ENCODE measurements around the gene SETD1A.
A peak's percentile ranks its signal among the peaks of the same experiment; 100 is the strongest.

The SETD1A gene

DNA sequence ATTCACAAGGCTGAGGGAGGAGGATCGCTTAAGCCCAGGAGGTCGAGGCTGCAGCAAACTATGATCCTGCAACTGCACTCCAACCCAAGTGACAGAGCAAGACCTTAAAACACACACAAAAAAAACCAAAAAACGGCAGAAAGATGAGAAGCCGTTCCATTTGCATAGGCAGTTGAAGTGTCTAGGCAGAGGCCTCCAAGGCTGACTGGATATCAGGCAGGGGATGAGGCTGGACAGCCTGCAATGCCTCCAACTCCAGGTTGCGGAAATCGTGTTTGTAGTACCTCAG, 36.2 kb upstream of the SETD1A start:
- TF ChIP-seq, protein P1, sequence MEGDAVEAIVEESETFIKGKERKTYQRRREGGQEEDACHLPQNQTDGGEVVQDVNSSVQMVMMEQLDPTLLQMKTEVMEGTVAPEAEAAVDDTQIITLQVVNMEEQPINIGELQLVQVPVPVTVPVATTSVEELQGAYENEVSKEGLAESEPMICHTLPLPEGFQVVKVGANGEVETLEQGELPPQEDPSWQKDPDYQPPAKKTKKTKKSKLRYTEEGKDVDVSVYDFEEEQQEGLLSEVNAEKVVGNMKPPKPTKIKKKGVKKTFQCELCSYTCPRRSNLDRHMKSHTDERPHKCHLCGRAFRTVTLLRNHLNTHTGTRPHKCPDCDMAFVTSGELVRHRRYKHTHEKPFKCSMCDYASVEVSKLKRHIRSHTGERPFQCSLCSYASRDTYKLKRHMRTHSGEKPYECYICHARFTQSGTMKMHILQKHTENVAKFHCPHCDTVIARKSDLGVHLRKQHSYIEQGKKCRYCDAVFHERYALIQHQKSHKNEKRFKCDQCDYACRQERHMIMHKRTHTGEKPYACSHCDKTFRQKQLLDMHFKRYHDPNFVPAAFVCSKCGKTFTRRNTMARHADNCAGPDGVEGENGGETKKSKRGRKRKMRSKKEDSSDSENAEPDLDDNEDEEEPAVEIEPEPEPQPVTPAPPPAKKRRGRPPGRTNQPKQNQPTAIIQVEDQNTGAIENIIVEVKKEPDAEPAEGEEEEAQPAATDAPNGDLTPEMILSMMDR (IDR thresholded peaks at IDR 0.05; ENCODE audit: extremely low read depth, insufficient read depth, missing control alignments): no peak
- in situ Hi-C loops (cut with MboI; ENCODE audit: low pct_unique_long_range_greater_than_20kb, low sequenced_read_pairs, unreplicated experiment): no loop called here
- no peak for DNase-seq (ENCODE audit: low spot score)

DNA sequence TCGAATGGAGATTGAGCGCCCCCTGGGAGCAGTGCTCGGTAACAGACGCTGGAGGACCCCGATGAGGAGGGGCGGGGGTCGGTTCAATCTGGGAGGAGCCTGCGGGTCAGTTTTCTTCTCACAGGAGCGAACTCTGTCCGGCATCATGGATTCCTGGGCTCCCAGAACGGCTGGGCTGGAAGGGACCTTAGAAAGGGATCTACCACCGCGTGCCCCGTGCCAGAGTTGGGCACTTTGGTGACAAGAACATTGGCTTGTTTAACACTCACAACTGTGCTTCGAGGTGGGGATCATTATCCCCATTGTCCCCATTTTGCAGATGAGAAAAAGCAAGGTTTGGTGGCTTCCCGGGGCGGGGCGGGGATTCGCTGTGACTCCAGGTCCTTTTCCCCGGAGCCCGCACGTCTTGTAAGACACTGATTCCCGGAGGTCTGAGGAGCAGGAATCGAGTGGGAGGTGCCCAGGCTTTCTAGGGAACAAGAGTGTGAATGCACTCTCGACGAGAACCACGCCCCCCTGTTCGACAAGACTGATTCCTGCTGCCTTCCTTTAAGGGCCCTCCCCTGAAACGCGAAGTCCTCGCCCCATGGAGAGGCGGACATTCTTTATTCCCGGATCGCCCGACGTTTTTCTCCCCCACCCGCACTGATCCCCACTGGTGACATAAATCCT, 35.7 kb upstream of the SETD1A start:
- in situ Hi-C loops (cut with MboI; ENCODE audit: low pct_unique_long_range_greater_than_20kb, low sequenced_read_pairs, unreplicated experiment): no loop called here
- TF ChIP-seq, protein P1 (IDR thresholded peaks at IDR 0.05; ENCODE audit: extremely low read depth, insufficient read depth, missing control alignments): peak; percentile 89
- DNase-seq (ENCODE audit: low spot score): peak; percentile 83

DNA sequence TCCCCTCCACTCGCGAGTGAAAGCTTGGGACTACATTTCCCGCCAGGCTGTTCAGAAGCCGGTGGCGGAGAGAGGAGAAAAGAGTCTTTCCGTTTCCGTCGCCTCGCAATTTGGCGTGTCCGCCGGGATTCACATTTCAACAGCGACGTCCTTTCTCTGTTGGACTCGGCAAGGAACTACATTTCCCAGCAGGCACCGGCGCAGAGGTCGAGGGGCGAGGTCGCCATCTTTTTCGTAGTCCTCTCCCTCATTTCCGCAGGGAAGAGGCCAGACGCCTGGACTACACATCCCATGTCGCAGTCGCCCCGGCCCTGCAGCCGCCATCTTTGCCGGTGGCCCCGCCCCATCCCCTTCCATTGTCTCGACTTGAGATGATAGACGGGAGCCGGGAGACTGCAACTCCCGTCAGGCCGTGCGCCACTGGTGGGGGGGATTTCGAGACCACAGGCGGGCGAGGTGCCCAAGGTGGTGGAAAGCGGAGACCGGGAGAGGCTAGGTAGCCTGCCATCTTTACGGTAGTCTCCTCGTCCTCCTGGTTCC, 35.1 kb upstream of the SETD1A start:
- peak; percentile 95 for DNase-seq (ENCODE audit: low spot score)
- in situ Hi-C loops (cut with MboI; ENCODE audit: low pct_unique_long_range_greater_than_20kb, low sequenced_read_pairs, unreplicated experiment): no loop called here
- TF ChIP-seq, protein P1 (IDR thresholded peaks at IDR 0.05; ENCODE audit: extremely low read depth, insufficient read depth, missing control alignments): no peak

DNA sequence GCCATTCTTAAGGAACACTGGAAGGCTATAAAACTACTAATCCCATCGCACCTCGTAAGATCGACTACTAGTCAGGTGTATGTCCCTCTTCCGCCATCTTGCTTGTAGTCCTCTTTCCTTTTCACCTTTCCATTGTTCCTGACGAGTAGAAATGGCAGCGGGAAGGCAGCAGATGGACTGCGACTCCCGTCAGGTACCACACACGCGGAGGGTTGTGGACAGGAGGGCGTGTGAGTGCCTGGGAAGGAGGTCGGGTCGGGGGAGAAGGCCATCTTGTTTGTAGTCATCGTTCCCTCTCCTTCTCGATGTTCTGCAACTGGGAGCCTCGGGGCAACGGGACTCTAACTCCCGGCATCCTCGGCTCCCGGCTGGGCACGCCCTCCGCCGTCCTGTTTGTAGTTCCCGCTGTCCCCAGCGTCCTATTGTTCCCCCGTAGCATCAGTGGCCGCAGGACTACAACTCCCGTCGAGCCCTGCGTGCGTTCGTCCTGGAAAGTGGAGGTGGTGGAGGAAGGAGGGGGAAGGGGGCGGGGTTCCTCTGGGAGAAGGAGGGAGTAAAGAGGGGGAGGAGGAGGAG, 34.5 kb upstream of the SETD1A start:
- in situ Hi-C loops (cut with MboI; ENCODE audit: low pct_unique_long_range_greater_than_20kb, low sequenced_read_pairs, unreplicated experiment): no loop called here
- TF ChIP-seq, protein P1 (IDR thresholded peaks at IDR 0.05; ENCODE audit: extremely low read depth, insufficient read depth, missing control alignments): no peak
- DNase-seq (ENCODE audit: low spot score): peak; percentile 97

DNA sequence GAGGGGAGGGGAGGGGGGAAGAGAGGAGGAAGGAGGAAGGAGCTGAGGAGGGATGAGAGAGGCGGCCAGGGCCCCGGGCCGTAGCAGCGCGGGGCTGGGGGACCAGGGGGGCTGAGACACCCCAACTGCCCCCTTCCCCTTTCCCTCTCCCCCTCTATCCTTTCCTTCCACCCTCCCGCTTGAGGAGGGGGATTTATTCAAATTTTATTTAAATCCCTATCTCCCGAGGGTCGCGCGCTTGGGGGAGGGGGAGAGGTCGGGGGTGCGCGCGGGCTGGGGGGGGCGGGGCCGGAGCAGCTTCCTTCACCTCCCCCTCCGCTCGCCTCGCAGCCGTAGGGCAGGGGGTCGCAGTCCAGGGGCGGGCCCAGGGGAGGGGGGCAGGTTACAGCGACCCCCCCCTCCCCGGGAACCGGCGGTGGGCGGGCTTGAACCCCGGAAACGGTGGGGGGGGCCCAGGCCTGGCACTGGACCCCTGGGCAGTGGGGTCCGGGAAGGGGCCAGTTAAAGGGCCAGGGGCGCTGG, 33.9 kb upstream of the SETD1A start, which contains the start of gene FBXL19:
TSS of gene FBXL19 (plus strand) at position 19 of the 522 bp plus-strand sequence. CDS start 2,183 bp downstream, outside the sequence.
- in situ Hi-C loops (cut with MboI; ENCODE audit: low pct_unique_long_range_greater_than_20kb, low sequenced_read_pairs, unreplicated experiment): no loop called here
- no peak for DNase-seq (ENCODE audit: low spot score)
- TF ChIP-seq, protein P1 (IDR thresholded peaks at IDR 0.05; ENCODE audit: extremely low read depth, insufficient read depth, missing control alignments): no peak

DNA sequence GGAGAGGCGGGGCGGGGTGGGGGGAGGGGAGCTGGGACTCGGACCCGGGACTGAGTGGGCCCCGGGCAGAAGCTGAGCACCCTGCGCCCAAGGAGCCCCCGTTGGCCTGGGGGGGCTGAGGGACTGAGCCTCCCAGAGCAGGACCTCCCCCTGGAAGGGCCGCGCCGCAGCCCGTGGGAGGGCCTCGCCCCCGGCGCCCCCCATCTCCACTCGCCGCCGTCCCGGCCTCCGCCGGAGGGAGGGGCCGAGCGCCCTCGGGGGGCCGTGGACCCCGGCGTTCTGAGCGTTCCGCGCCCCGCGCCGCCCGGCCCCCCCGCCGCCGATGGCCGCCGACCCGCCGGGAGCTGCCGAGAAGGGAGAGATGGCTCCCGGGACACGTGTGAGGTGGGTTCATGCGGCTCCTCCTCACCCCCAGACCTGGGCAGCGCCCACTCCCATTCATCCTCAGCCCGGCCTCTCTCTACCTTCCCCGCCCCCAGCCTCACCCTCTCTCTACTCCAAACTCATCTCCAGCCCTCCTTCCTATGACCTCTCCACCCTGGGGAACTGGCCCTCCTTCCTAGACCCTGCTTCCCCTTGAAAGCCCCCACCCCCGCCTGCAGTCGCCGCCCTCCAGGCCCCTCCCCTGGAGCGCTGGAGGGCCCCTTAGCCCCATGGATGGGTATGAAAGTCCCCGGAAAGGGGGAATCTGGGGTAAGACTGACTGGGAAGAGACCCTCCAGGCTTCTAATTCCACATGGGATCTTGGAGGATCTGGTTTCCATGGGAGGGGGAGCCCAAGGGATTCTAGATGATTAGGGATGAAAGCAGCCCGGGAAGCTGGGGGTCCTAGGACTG, 33.3 kb upstream of the SETD1A start:
- in situ Hi-C loops (cut with MboI; ENCODE audit: low pct_unique_long_range_greater_than_20kb, low sequenced_read_pairs, unreplicated experiment): no loop called here
- TF ChIP-seq, protein P1 (IDR thresholded peaks at IDR 0.05; ENCODE audit: extremely low read depth, insufficient read depth, missing control alignments): no peak
- peak; percentile 67 for DNase-seq (ENCODE audit: low spot score)

All from GM13977 (cell line).